Activated T-cell treated with anti-CD3 and anti-CD28 coated beads for 48 hours (primary cell): ENCODE data around the gene SLC2A9.

Experiments
- DNase-seq: peaks from one replicate; pipeline ENCODE4 v3.0.0-alpha.2; 2020; ENCODE audit warnings: low read depth

SLC2A9 gene

DNA sequence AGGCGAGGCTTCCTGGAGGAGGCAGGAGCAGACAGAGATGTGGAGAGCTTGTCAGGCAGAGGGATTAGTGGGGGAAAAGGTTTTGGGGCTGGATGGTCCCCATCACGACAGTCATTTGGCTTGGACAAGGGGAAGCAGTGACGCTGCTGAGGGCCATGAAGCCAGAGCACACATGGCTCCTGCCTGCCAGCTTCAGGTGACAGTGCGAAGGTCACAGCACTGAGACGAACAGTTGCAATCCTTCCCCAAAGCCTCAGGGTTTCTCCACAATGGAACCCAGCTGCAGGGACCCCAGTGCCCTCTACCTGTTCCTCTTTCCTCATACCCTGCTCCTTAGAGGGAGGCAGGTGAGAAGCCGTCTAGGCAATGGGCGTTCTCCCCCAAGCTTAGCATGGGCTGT is 129.6 kb downstream of the SLC2A9 start:
- DNase-seq: no peak

DNA sequence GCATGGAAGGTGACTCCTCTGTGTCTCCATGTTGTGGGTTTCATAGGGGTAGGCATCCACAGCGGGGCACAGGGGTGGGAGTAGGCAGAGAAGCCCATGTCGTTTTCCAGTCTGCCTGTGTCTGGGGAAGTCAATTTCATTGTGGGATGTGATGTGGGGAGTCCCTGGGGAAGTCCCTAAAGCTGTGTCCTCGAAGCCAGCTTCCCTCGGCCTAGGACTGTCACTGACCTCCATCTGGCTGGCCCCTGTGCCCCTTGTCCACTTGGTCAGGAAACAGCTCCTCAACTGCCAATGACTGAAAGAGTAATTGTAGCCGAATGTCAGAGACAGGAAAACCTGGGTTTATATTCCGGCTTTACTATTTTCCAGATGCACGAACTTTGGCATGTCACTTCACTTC is 130.2 kb downstream of the SLC2A9 start:
- DNase-seq: no peak

DNA sequence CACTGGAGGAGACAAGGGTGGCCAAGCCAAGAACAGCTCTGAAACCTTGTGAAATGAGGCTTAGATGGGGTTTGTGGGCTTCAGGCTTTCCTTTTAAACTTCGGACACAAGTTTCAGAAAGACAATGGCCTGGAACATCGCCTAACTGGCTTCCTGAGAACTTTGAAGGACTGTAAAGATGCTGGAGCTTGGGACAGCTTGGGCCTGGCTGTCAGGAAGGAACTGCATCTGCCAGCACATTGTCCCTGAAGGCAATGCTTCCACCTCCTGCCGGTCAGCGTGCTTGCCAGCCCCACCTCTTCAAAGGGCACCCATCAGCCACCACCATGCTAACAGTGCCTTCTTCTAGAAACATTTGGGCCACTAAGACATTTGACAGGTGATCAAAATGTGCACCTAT is 132.0 kb downstream of the SLC2A9 start:
- DNase-seq: no peak

DNA sequence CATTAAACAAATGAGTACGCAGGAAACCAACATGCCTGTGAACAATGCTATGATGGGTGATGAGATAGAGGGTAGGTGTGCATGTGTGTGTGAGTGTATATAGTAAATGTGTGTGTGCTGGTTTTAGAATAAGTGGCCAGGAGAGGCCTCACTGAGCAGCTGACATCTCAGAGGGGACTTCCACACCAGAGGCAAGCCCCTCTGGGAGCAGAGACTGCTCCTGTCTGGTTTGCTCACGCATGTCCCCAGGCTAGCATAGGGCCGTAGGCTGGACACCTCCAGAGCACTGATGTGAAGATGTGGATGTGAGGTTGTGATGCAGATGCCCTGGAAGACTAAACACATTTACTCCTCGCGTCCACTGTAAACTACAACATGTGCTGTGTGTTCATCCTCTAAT is 135.3 kb downstream of the SLC2A9 start:
- no peak for DNase-seq

DNA sequence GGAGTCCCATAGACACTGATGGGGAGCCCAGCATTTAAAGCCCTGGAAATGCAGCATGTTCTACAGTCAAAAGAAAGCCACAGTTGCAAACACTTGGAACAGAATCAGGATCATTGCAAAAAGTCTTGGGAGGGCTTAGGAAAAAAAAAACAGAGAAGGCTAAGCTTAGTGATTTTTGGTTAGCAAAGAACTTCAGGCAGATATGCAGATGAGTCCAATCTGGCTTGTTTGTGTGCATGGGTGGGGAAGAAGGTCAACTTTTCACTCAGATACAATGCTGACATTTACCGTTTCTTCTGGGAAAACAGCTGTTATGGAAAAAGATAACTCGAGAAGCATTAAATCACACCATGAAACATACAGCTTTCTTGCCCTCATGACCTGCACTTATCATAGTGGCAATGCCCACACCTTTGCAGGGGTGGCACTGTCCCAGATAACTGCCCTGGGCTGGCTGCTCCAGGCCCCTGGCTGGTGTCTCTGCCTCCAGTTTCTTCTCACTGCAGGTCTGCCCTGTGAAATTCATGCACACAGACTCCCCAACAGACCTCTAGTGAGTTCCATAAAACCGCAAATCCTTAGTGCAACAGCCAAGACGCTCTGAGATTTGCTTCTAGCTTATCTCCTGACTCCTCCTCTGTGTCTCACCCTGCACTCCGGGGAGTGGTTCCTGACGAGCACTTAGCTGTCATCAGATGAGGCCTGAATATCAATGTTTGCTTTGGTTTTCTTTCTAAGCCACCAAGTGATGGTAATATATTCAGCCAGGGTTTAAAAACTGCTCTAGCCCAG is 140.7 kb downstream of the SLC2A9 start:
- DNase-seq: no peak

DNA sequence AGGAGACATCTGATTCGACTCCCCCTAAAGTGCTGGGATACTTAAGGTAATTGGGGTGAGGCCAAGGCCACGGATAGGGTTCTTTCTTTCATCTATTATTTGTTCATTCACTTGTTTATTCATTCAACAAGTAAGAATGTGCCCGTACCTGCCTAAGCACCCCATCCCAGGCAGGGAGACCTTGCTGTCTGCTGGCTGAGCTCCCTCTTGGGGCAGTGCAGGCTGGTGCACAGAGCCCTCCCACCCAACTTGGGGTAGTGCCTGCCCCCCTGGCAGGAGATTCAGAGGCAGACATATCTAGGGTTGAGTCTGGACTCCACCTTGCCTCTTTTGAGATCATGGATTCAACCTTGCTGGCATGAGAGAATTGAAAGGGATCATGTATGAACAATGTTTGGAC is 144.2 kb downstream of the SLC2A9 start:
- no peak for DNase-seq

DNA sequence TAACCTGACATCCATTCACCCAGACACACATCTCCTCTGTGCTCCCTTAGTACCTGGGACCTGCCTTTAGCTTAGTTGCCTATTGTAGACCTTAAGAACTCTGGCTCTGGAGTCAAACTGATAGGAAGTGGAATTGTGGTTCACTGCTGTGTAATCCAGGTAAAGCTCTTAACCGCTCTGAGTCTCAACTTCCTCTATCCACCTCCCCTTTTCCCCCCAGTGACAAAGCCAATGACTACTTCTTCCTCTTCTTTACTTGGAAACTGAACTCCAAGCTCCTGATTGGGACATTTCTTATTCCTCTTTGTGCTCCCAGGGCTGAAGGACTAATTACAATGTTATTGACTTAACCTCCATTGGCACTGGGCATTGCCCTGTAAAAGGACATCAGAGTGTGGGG is 145.8 kb downstream of the SLC2A9 start:
- DNase-seq: no peak

DNA sequence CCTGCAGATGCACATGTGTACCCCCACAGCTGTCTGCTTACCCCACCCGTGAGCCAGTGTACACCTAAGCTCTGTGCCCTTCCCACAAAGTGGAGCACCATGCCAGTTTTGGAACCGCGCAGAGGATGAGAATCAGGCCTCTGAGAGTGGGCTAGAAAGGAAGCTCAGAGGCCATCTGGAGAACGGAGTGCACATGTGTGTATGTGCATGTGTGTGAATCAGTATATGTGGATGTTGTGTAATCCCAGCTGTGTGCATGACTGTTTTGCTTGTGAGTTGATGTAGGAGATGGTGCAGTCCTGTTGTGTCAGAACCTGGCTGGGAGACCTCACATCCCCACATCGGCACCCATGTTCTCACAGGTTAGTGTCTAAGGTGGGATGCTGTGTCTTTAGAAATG is 146.9 kb downstream of the SLC2A9 start:
- no peak for DNase-seq

DNA sequence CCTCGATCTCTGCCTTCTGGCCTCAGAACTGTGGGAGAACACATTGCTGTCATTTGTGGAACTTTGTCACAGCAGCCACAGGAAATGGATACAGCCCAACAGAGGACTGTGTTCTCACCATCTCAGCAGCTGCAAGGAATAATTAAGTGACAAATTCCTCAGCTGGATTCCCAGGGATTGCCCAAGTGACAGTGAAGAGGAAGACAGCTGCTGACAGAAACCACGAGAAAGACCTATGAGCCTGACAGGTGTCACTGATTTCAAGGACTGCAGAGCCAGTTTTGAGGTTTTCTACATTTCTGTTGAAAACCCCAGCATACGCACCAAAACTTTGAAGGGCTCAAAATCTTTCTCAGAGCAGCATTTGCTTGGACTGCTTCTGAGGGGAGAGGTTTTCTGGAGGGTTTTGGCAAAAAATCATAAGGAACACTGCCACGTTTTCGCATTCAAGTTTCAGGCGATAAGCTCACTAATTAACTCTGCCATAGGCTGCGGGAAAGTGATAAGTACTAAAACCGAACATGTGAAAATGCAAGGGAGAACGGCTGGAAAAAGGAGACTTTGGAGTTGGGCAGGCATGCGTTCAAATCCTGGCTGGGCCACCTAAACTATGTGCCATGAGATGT is 151.0 kb downstream of the SLC2A9 start:
- no peak for DNase-seq

DNA sequence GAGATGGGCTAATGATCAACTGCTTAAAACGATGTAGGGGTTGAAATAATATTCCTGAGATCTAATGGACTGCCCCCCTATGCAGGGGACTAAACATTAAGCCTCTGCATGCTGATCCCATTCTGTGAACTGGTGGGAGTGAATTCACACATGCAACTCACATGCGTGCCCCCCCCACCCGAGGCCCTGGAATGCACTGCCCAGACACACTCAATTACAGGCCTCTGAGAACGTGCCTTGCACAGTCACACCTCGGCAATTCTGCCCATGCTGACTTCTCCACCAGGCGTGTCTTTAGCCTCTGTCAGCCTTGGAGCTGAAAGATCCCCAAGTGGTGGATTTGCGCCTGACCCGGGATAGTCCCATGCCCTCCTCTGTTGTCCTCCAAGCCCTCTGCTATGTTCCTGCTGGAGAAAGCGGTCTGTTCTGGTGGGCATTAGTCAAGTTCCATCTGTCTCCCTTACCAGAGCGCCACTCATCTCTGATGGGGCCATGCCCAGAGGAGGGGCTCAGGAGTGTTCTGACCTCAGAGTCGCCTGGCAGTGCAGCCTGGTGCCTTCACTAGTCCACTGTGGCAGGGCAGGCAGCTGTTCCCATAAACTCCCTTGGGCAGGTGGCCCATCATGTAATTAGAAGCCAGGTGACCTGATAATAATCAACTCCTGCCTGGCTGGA is 153.4 kb downstream of the SLC2A9 start:
- no peak for DNase-seq

DNA sequence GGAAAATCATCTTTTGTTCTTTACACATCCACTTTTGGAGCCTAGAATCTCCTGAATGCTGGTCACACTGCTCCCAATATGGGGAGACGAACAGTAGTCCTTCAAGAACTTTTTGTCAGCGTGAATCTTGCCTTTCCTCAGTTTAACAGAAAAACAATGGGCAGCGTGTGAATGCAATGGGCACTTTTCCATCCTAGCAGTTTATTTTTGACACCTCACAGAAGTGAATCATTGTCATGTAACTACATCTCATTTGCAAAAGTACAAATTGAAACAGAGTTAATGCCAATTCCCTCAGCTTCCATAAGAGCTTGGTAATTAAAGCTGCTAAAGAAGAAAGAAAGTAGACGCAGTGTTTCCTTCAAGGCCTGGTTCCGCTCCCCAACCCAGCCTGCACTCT is 154.4 kb downstream of the SLC2A9 start:
- DNase-seq: no peak

DNA sequence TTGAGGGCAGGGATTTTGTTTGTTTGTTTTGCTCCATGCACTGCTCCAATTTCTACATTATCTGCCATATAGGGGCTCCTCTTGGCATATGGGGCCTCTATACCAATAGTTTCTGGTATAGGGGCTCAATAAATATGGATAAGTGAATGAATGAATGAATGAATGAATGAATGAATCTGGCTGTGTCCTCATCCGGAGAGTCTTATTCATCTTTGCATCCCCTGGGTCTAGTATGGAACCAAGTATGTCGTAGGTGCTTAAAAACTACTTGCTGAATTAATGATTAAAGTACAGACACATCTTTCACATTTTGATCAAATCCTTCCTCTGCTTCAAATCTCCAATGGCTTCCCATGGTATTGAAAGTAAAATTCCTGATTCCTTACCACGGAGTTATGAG is 159.7 kb downstream of the SLC2A9 start:
- no peak for DNase-seq

DNA sequence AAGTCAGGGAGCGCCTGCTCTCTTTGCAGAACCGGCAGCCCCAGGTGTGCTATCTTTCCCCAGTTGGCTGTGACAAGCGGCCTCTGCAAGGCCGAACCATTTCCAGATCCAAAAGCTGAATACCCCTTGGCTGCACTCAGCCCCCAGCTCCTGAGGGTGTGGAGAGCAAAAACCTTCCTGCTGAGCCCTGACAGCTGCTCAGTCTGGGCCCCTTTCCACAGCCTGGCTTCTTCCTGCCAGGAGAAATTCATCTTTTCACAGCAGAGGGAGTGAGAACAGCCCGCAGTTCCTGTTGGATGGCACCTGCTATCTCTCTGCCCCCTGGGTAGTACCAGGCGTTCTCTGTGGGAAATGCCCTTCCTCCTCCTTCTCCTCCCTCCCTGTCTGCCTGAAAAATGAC is 161.5 kb downstream of the SLC2A9 start:
- DNase-seq: no peak

DNA sequence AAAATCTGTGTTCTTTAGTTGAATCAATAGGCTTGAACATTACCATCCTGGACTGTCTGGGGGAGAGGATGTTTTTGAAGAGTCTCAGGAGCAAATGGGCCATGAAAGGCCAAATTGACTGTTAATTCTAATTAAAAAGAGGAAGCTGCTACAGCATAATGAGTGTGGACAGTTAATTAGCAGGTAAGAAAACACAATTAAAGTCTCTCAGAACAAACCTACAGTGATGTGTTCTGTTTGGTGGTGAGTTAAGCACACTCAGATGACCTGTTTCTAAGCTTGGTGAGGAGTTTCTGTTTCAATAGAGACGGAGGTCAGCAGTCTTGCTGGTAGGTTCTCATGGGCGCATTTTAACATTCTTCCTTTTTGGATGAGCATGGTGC is 171.8 kb downstream of the SLC2A9 start:
- DNase-seq: no peak

DNA sequence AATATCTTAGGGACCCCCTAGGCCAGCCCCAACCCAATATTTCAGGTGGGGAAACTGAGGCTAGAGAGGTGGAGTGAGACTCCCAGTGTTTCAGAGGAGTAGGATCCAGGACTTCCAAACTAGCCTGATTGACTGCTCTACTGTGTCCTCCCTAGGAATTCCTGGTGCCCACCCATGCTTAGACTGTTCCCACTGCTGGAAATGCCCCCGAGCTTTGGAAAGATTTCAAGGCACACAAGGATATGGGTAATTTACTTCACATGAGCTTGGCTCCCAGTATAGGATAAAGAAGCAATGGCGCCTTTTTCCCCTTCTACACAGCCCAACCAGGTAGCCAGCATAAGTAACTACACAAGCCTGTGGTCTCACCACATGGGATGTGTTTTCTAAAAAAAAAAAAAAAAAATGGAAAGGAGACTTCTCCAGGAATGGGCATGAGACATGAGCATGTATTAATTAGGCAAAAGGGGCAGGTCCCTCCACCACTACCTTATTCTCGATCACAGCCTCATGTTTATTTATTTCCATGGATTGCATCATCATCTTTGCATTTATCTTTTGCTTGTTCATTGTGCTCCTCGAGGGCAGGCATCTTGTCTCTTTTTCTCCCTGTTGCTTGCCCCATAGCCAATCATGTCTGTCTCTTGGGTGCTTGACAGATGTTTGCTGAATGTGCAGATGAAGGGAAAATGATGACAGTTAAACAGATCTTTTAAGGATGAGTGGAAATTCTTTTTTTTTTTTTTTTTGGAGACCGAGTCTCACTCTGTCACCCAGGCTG is 173.1 kb downstream of the SLC2A9 start:
- no peak for DNase-seq

DNA sequence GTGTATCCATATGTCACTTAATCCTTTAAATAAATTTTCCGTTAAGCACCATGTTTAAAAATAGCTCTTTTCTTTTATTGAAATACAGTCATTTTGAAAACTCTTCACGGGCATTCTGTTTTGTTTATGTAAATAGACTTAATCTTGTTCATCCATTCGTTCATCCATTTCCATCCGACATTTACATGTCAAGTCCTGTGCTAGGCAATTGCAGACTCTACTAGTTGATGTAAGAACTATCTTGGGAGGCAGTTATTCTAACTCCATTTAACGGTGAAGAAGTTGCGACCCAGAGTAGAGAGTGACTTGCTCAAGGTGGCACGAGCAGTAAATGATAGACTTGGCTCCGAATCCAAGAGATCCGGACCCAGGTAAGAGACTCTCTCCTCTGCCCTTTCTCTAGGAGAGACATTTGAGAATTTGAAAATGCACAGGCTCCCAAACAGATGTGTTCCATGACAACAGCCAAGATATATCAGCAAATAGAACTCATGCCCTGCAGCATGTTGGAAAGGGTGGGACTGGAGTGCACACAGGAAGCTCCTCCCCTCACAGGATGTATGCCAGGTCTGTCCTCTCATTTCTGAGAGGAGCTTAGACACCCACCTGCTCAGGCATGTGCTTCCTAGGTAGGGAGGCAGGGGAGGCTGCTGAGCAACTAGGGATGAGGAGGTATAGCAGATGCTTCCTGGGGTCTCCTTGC is 175.4 kb downstream of the SLC2A9 start:
- DNase-seq: no peak

DNA sequence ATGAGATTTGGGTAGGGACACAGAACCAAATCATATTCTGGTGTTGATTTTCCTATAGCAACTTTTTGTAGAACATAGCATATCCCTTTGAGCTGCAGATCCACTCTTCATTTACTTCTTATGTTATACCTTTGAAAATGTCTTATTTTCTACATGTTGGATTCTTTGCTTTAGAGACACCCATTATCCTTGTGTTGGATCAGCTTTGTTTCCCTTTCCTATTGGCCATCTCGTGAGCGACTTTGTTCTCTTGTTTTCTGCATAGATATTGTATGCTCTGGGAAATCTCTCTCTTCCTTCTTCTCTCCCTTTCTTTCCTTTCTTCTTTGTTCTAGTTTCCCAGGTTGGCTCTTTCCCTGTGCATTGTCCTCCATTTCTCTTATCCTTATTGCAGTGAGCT is 180.2 kb downstream of the SLC2A9 start:
- DNase-seq: no peak

DNA sequence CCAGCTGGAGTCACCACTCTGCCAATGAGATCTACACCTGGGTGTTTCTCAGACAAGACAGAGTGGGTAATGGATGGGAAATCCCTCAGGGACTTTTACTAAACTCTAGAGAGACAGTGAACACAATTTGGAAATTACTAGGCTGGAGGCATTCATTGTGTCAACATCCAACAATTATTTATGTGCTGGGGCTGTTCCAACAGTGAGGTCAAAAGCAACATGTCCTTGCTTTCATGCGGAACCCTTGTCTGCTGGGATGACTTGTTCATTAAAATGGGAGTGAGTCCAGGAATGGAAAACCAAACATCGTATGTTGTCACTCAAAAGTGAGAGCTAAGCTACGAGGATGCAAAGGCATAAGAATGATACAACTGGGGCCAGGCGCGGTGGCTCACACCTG is 185.9 kb downstream of the SLC2A9 start:
- DNase-seq: no peak

DNA sequence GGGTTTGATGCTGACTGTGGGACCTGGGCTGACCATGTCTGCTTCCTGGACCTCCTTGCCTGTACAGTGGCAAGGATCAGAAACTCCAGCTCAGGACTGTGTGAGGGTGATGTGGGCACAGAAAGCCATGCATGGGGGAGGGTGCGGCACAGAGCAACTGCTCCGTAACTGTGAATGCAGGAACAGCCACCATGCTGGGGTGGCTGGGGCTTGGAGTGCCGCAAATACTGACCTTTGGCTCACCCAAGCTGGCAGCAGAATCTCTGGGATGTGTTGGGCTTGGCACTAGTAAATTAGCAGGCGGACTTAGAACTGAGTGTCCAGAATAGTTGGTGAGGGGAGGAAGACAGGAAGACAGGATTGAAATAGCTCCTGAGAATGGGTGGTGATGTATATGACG is 187.9 kb downstream of the SLC2A9 start:
- no peak for DNase-seq

DNA sequence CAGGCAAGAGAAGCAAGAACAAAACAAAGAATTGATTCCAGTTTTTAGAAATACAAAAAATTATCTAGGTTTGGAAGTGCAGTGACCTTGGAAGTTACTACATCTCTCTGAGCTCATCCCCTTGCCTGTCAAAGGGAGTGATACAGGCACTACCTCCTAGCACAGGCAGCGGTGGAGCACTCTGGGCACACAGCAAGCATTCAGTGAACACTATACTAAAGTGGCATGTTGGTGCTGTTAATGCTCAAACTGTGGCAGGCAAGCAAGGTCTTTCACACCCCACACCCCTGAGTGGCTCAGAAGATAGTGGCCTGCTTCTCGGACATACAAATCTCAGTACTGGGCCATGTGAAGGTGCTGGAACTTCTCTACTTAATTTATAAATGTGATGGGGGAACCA is 188.7 kb downstream of the SLC2A9 start:
- DNase-seq: no peak

DNA sequence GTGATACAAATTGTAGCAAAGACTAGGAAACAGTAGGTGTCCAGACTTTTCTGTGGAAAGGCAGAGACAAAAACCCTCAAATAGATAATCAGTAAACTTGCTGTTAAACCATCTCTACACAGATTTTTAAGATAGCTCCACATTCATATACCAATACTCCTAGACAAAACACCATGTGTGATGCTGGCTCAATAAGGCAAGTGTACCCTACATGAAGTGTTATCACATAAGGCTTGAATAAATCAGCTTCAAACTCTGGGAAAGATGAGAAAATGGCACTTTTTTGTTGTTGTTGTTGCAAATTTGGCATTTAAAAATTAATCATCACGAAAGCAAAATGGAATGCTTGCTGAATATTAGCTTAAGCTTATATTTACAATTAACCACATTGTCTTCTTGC is 194.7 kb downstream of the SLC2A9 start:
- no peak for DNase-seq

DNA sequence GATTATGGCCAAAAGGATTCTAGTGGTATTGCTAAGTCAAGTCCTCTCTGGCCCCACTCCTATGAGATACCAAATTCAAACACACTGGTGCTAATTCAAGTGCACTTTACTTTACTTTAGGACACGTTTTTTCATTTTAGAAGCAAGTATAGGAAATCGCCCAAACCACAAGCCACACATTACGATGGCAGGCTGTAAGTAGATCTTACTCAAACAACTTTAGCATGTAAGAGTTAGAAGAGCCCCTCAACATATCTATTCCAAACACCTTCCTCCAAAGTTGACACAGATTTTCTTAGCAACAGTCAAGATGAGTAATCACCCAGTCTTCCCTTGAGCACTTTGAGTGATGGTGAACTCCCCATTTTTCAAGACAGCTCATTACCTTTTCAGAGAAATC is 196.2 kb downstream of the SLC2A9 start:
- peak; percentile 12 for DNase-seq
